ENCODE measurements around the gene PLOD2. TPM values are rescaled to one million over a fixed set of nuclear protein-coding genes. Genes with fewer than 3 reads are reported as not detected.

PLOD2 gene
- total RNA-seq, 1 donor from 2014 or later = 117 TPM

DNA sequence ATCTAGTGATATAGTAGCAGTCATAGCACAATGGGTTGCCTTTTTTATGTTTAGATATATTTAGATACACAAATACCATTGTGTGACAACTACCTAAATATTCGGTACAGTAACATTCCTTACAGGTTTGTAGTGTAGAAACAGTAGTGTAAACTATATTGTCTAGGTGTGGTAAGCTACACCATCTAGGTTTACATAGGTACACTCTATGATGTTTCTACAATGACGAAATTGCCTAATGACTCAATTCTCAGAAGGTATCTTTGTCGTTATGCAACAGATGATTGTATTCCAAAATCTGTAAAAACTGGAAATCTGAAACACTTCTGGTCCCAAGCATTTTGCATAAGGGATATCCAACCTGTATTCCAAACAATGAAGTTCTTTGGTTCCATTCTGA, 24.3 kb downstream of the PLOD2 start:
- DNase-seq (ENCODE audit: low read depth) (no peak), FAIRE-seq (no peak)
- H3K4me1 ChIP-seq (ENCODE audit: insufficient read depth, low read length) = peaks cover 18% of the 10 kb centered on the region
- H4K20me1 ChIP-seq (ENCODE audit: insufficient read depth, low read length) = peaks cover 57% of the 10 kb centered on the region
- TF ChIP-seq, protein P1, sequence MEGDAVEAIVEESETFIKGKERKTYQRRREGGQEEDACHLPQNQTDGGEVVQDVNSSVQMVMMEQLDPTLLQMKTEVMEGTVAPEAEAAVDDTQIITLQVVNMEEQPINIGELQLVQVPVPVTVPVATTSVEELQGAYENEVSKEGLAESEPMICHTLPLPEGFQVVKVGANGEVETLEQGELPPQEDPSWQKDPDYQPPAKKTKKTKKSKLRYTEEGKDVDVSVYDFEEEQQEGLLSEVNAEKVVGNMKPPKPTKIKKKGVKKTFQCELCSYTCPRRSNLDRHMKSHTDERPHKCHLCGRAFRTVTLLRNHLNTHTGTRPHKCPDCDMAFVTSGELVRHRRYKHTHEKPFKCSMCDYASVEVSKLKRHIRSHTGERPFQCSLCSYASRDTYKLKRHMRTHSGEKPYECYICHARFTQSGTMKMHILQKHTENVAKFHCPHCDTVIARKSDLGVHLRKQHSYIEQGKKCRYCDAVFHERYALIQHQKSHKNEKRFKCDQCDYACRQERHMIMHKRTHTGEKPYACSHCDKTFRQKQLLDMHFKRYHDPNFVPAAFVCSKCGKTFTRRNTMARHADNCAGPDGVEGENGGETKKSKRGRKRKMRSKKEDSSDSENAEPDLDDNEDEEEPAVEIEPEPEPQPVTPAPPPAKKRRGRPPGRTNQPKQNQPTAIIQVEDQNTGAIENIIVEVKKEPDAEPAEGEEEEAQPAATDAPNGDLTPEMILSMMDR (IDR thresholded peaks at IDR 0.05; ENCODE audit: insufficient read depth, low read depth, low read length) = no peak
- no peak for TF ChIP-seq EZH2 (IDR thresholded peaks at IDR 0.05; ENCODE audit: insufficient read depth, low read length)
- no peak overlapping the region for H2AFZ ChIP-seq (ENCODE audit: low read depth, low read length)
- Mint-ChIP-seq H3K36me3 (ENCODE audit: low read depth, unreplicated experiment) (peaks cover 3% of the 10 kb centered on the region), H3K4me3 (ENCODE audit: unreplicated experiment) (no peak overlapping the region), H3K9me3 (ENCODE audit: unreplicated experiment) (no peaks in the 10 kb centered on the region), H3K27ac (ENCODE audit: unreplicated experiment) (no peak overlapping the region), H3K27me3 (ENCODE audit: low read depth, unreplicated experiment) (no peaks in the 10 kb centered on the region), H3K4me1 (ENCODE audit: low read depth, unreplicated experiment) (peaks cover 31% of the 10 kb centered on the region)
- H3K9ac ChIP-seq (ENCODE audit: low read length) = no peak overlapping the region
- no peaks in the 10 kb centered on the region for H3K9me3 ChIP-seq (ENCODE audit: insufficient read depth, low read depth, low read length)
- no peaks in the 10 kb centered on the region for H3K27me3 ChIP-seq (ENCODE audit: insufficient read depth, low read length)
- no peak overlapping the region for H3K4me2 ChIP-seq (ENCODE audit: low read length)
- peaks cover 86% of the 10 kb centered on the region for H3K79me2 ChIP-seq (ENCODE audit: insufficient read depth, low read length)
- H3K27ac ChIP-seq (ENCODE audit: low read depth, low read length) = no peak overlapping the region
- H3K4me3 ChIP-seq (ENCODE audit: insufficient read depth, low read depth, low read length) = no peak overlapping the region
- no peaks in the 10 kb centered on the region for H3K36me3 ChIP-seq (ENCODE audit: insufficient read depth, low read length)

DNA sequence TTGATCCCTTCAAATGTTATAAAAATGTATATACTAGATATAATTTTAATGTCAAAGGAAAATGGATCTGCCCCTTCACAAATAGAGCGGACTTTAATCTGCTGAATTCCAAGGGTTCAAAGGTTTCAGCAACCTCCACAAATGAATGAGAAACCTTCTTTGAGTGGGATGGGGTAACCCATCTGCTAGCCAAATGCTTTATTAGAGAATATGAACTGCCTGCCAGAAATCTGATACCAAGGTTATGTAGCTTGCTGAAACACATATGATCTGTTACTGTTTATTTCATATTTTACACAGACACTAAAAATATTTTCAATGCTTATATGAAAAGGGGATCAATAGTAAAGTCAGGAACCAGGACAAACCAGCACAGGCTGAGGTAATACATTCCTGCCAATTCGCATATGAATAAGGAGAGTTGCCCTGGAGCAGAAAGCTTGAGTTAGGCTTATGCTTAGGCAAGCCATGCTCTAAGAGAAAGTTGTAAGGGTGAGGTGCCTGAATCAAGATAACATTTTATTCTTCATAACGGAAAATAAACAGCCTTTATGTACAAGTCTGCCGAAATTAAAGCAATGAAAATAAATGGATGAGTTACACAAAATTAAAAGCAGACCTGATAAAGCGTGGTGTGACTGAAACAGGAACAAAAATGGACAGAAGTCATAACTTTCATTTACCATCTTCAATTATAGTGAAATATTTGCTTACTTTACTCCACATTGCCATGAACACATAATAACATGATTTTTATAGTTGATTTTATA, 26.5 kb downstream of the PLOD2 start:
- Histone ChIP-seq H2AFZ (ENCODE audit: low read depth, low read length) (no peak overlapping the region), H4K20me1 (ENCODE audit: insufficient read depth, low read length) (peaks cover 54% of the 10 kb centered on the region), H3K27me3 (ENCODE audit: insufficient read depth, low read length) (no peaks in the 10 kb centered on the region), H3K27ac (ENCODE audit: low read depth, low read length) (no peak overlapping the region), H3K36me3 (ENCODE audit: insufficient read depth, low read length) (no peaks in the 10 kb centered on the region), H3K9me3 (ENCODE audit: insufficient read depth, low read depth, low read length) (no peaks in the 10 kb centered on the region), H3K4me2 (ENCODE audit: low read length) (no peak overlapping the region), H3K4me1 (ENCODE audit: insufficient read depth, low read length) (peaks cover 20% of the 10 kb centered on the region), H3K79me2 (ENCODE audit: insufficient read depth, low read length) (peaks cover 84% of the 10 kb centered on the region), H3K9ac (ENCODE audit: low read length) (no peak overlapping the region), H3K4me3 (ENCODE audit: insufficient read depth, low read depth, low read length) (no peak overlapping the region)
- Mint-ChIP-seq H3K4me3 (ENCODE audit: unreplicated experiment) (no peak overlapping the region), H3K4me1 (ENCODE audit: low read depth, unreplicated experiment) (peaks cover 48% of the 10 kb centered on the region), H3K27me3 (ENCODE audit: low read depth, unreplicated experiment) (no peaks in the 10 kb centered on the region), H3K27ac (ENCODE audit: unreplicated experiment) (peak overlapping the region; percentile 54), H3K36me3 (ENCODE audit: low read depth, unreplicated experiment) (peaks cover 3% of the 10 kb centered on the region), H3K9me3 (ENCODE audit: unreplicated experiment) (no peaks in the 10 kb centered on the region)
- TF ChIP-seq EZH2 (IDR thresholded peaks at IDR 0.05; ENCODE audit: insufficient read depth, low read length) = no peak
- TF ChIP-seq, protein P1 (IDR thresholded peaks at IDR 0.05; ENCODE audit: insufficient read depth, low read depth, low read length) = no peak
- DNase-seq (ENCODE audit: low read depth) (no peak), FAIRE-seq (no peak)

DNA sequence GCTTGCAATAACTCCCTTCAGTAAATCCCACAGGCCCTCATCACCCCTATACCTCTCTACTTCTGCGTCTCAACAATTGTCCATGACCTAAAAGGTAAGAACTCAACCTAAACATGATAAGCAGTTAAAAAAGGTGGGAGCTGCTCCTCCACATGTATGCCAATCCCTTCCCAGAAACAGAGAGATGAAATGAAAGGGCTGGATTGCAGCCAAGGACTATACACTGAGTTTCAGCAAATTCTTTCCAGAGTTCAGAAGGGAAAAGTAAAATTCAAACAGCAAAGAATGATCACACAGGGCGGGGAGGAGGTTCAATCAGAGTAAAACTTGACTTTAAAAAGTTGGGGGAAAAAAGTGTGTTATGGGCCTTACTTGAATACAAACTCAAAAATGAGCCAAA, 27.5 kb downstream of the PLOD2 start:
- DNase-seq (ENCODE audit: low read depth) (no peak), FAIRE-seq (peak; percentile 23)
- TF ChIP-seq EZH2 (IDR thresholded peaks at IDR 0.05; ENCODE audit: insufficient read depth, low read length) = no peak
- TF ChIP-seq, protein P1 (IDR thresholded peaks at IDR 0.05; ENCODE audit: insufficient read depth, low read depth, low read length) = no peak
- Histone ChIP-seq H3K27me3 (ENCODE audit: insufficient read depth, low read length) (no peaks in the 10 kb centered on the region), H3K4me2 (ENCODE audit: low read length) (no peak overlapping the region), H3K79me2 (ENCODE audit: insufficient read depth, low read length) (peaks cover 84% of the 10 kb centered on the region), H4K20me1 (ENCODE audit: insufficient read depth, low read length) (peaks cover 49% of the 10 kb centered on the region), H3K4me1 (ENCODE audit: insufficient read depth, low read length) (peaks cover 20% of the 10 kb centered on the region), H3K4me3 (ENCODE audit: insufficient read depth, low read depth, low read length) (no peak overlapping the region), H3K27ac (ENCODE audit: low read depth, low read length) (no peak overlapping the region), H2AFZ (ENCODE audit: low read depth, low read length) (no peak overlapping the region), H3K9ac (ENCODE audit: low read length) (no peak overlapping the region), H3K36me3 (ENCODE audit: insufficient read depth, low read length) (no peaks in the 10 kb centered on the region), H3K9me3 (ENCODE audit: insufficient read depth, low read depth, low read length) (no peaks in the 10 kb centered on the region)
- Mint-ChIP-seq H3K4me3 (ENCODE audit: unreplicated experiment) (no peak overlapping the region), H3K9me3 (ENCODE audit: unreplicated experiment) (no peaks in the 10 kb centered on the region), H3K4me1 (ENCODE audit: low read depth, unreplicated experiment) (peaks cover 50% of the 10 kb centered on the region), H3K27ac (ENCODE audit: unreplicated experiment) (peak overlapping the region; percentile 97), H3K36me3 (ENCODE audit: low read depth, unreplicated experiment) (peaks cover 3% of the 10 kb centered on the region), H3K27me3 (ENCODE audit: low read depth, unreplicated experiment) (no peaks in the 10 kb centered on the region)

All from astrocyte (in vitro differentiated cells and primary cell).